Measurements from ENCODE around the gene ADARB1. TPM values are rescaled to one million over a fixed set of nuclear protein-coding genes. Genes with fewer than 3 reads are reported as not detected.

Gene ADARB1
- total and polyA plus RNA-seq, 9 of the 15 experiments (the other 6 are each of a cell fraction or from before 2014, with no cell fraction given): 6.7 to 16.0 (median 8.3) TPM

DNA sequence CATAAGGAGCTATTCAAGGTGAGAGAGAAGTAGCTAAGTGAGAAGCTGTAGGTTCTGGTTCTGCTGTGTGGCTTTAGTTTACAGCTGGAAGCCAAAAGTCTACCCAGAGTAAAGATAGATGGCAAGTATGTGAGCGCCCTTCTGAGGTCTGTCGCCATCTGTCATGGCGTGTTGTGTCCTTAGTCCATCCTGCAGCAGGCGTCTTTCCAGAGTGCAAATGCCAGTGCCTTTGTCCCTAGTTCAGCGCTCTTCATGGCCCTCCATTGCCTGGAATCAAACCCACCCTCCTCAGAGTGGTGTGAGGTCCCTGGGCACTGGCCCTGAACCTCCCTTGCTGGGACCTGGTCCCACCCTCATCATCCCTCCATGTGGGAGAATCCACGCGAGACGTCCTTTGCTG, 96.6 kb downstream of the ADARB1 start:
- Histone ChIP-seq H3K4me3 (no peak overlapping the region), H4K20me1 (replicated peaks; ENCODE audit: control insufficient read depth, insufficient read depth, low read length) (no peaks in the 10 kb centered on the region; the same call in 1 of the 2 replicates), H3K27ac (ENCODE audit: extremely low read depth, low read depth, low read length) (no peak overlapping the region), H3K4me1 (replicated peaks in 1 of 2; ENCODE audit: control insufficient read depth in 2 of 2, insufficient read depth in 2 of 2, low read length in 2 of 2) (peaks cover 0 to 9% of the 10 kb centered on the region in 2 experiments; a peak in 4 of 5 replicates), H3K27me3 (ENCODE audit: control insufficient read depth in 2 of 2, insufficient read depth in 2 of 2, low read length in 2 of 2) (no peaks in the 10 kb centered on the region; a peak in 1 of 5 replicates), H3K79me2 (ENCODE audit: control insufficient read depth, insufficient read depth, low read length) (no peaks in the 10 kb centered on the region), H2AFZ (ENCODE audit: low read depth, low read length) (no peak overlapping the region), H3K9me3 (replicated peaks; ENCODE audit: control insufficient read depth, insufficient read depth, low read depth, low read length) (no peaks in the 10 kb centered on the region), H3K9me1 (ENCODE audit: control insufficient read depth, insufficient read depth, low read length) (no peaks in the 10 kb centered on the region), H3K9ac (ENCODE audit: insufficient read depth in 1 of 2, low read depth in 2 of 2, low read length in 2 of 2) (no peak overlapping the region; a peak in 1 of 4 replicates), H3K4me2 (ENCODE audit: insufficient read depth, low read length) (no peak overlapping the region), H3K36me3 (ENCODE audit: control insufficient read depth, insufficient read depth, low read length) (no peaks in the 10 kb centered on the region)
- DNase-seq (ENCODE audit: extremely low read depth in 1 of 4, low spot score in 3 of 4) (no peak), ATAC-seq (no peak), FAIRE-seq (no peak)
- in situ Hi-C loops (cut with MboI): no loop called here
- ChIA-PET POLR2A (no interaction called here), CTCF (ENCODE audit: low intra/inter-chr PET ratio) (no interaction called here)
- no TSS peak for BruUV-seq (replicated peaks)
- no peak for TF ChIP-seq NFXL1 (CRISPR knock-in tag; IDR thresholded peaks at IDR 0.05)
- TF ChIP-seq CHD1 (IDR thresholded peaks at IDR 0.05; ENCODE audit: low read length): no peak
- no peak for TF ChIP-seq CC2D1A (IDR thresholded peaks at IDR 0.05)
- no peak for TF ChIP-seq RAD51 (IDR thresholded peaks at IDR 0.05; ENCODE audit: borderline replicate concordance, low read depth)
- no peak for TF ChIP-seq MBD2 (IDR thresholded peaks at IDR 0.05; ENCODE audit: borderline replicate concordance, low read depth)
- no peak for TF ChIP-seq SMAD3 (CRISPR knock-in tag; conservative IDR thresholded peaks at IDR 0.05)
- TF ChIP-seq, protein P1, sequence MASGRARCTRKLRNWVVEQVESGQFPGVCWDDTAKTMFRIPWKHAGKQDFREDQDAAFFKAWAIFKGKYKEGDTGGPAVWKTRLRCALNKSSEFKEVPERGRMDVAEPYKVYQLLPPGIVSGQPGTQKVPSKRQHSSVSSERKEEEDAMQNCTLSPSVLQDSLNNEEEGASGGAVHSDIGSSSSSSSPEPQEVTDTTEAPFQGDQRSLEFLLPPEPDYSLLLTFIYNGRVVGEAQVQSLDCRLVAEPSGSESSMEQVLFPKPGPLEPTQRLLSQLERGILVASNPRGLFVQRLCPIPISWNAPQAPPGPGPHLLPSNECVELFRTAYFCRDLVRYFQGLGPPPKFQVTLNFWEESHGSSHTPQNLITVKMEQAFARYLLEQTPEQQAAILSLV (tag; IDR thresholded peaks at IDR 0.05): no peak
- no peak for TF ChIP-seq PTRF (tag; IDR thresholded peaks at IDR 0.05)
- TF ChIP-seq ZNF57 (CRISPR knock-in tag; IDR thresholded peaks at IDR 0.05): no peak
- TF ChIP-seq PHTF2 (CRISPR knock-in tag; IDR thresholded peaks at IDR 0.05): no peak
- no peak for TF ChIP-seq PML (IDR thresholded peaks at IDR 0.05; ENCODE audit: low read length)
- TF ChIP-seq POLR2AphosphoS5 (IDR thresholded peaks at IDR 0.05; ENCODE audit: control insufficient read depth, insufficient read depth, low read depth, low read length): no peak
- TF ChIP-seq ZNF146 (CRISPR knock-in tag; IDR thresholded peaks at IDR 0.05; ENCODE audit: unreplicated experiment): no peak
- no peak for TF ChIP-seq HSF4 (CRISPR knock-in tag; IDR thresholded peaks at IDR 0.05; ENCODE audit: borderline replicate concordance)
- TF ChIP-seq, protein P2, sequence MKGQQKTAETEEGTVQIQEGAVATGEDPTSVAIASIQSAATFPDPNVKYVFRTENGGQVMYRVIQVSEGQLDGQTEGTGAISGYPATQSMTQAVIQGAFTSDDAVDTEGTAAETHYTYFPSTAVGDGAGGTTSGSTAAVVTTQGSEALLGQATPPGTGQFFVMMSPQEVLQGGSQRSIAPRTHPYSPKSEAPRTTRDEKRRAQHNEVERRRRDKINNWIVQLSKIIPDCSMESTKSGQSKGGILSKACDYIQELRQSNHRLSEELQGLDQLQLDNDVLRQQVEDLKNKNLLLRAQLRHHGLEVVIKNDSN (CRISPR knock-in tag; IDR thresholded peaks at IDR 0.05): no peak
- no peak for TF ChIP-seq NCOA1 (IDR thresholded peaks at IDR 0.05; ENCODE audit: low read depth)
- no peak for TF ChIP-seq ZNF239 (CRISPR knock-in tag; IDR thresholded peaks at IDR 0.05)
- TF ChIP-seq RBM15 (IDR thresholded peaks at IDR 0.05; ENCODE audit: insufficient read depth, low read length): no peak
- WGBS (ENCODE audit: insufficient coverage, low coverage, missing lambda C conversion rate): 56% methylated on average over 8 of the region's 8 CpGs
- intact Hi-C loops (cut with micrococcal nuclease): no loop called here

Measured in K562 (cell line).